HG03354 (cell line): ENCODE data around the gene HOXB7.

Experiments used
- ATAC-seq: cut with Tn5 transposase; IDR thresholded peaks from one replicate; pipeline ENCODE4 v1.9.1; 2021; ENCODE audit warnings: mild to moderate bottlenecking; ENCODE audit not compliant: unreplicated experiment, poor library complexity, severe bottlenecking

The HOXB7 gene

DNA sequence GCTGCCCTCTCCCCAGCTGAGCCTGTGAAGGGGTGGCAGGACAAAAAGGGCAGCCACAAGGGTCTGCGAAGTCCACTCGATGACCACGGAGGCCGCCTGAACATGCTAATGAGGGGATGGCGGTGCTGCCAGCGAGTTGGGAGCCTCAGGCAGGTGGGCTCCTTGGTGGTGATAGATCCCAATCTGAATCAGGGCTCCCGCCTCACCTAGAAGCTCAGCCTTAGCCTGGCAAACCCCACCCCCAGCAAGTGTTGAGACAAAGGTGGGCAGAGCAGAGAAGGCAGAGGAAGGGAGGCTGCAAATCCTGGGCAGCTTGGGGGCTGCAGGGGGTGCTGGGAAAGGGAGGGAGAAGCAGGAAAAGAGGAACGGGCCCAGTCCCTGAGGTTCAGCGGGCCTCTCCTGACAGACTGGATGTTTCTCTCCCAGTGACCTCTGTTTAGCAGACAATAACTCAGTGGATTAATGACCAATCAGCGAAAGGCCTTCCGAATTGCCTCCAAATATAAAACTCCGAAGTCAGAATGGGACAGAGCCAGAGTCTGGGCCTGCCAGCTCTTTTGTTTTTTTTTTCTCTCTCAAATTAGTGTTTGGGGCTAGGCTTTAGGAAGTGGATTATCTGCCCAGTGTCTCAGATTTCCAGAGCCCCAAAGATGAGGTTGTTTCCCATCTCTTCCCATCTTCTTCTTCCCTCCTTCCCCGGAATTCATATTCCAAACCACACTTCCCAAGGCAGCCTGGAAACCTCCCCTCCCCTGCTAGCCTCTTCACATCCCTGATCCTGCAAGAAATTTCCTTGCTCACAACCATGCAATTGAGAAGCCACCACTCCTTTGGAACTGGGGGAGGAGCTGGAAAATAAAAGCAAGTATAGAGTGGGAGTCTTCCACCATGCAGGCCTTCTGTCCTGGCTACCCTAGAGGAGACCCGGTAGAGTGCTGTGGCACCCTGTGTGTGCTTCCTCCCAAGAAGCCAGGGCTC lies 50.7 kb downstream of the HOXB7 start:
- ATAC-seq = no peak

GRCh38 chr17:48559122-48559839 lies 51.5 kb downstream of the HOXB7 start:
- no peak for ATAC-seq

DNA sequence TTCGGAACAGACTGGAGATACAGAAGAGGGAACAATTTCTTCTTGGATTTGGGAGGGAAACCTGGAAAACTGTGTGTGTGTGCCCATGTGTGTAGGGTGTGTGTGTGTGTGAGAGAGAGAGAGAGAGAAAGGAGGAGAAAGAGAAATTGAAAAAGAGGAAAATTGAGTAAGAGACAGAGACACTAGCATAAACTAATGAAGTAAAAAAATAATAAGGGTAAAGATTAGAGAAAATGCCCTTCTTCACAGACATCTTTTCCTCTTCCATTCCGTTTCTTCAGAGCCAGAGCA lies 52.0 kb downstream of the HOXB7 start:
- ATAC-seq = no peak

DNA sequence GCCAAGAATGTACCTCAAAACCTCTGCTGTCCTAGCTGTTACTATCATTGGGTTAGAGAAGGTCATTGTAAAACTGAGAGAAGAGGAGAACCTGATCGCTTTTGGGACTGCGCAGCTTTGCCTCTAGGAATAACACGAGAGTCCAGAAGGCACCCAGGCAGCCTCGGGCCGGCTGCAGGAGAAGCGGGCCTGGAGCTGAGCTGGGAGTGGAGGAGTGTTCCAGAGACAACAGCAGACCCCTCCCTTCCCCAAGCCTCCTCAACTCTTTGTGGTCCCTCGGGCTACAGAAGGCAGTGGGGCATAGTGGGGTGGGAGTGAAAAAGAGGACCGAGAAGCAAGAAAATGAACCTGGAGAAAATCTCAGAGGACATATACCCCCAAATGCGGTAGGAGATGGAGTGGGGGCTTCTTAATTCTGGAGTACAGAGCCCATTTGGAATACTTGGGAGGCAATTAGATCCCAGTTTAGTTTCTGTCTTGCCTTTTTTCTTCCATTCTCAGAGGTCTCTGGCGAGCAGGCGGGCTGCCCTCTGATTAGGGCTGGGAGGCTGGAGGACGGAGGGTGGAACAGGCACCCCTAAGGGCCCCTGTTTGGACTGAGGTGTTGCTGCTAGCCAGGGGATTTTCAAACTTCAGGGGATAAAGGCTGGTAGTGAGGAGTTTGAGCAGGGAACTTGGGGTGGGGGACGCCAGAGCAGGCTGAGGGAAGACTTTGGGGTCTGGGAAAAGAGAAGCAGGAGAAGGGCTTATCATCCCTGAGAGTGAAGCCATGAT lies 52.6 kb downstream of the HOXB7 start:
- no peak for ATAC-seq
